Measurements from ENCODE around the gene ZPLD1. TPM values are rescaled to one million over a fixed set of nuclear protein-coding genes. Genes with fewer than 3 reads are reported as not detected.

Gene ZPLD1
- total RNA-seq, 2 donors from 2014 or later: 0.28 TPM; not detected in 1

GRCh38 chr3:102398176-102398575 lies 36.6 kb upstream of the ZPLD1 start:
- WGBS: 97% methylated on average over 1 of the region's 1 CpG
- DNase-seq (ENCODE audit: low spot score): no peak
- TF ChIP-seq POLR2A (IDR thresholded peaks at IDR 0.05): no peak
- TF ChIP-seq CTCF (IDR thresholded peaks at IDR 0.05): no peak
- no peak for TF ChIP-seq POLR2AphosphoS5 (IDR thresholded peaks at IDR 0.05)
- Histone ChIP-seq H3K4me3 (no peak overlapping the region), H3K27me3 (replicated peaks; ENCODE audit: insufficient read depth) (no peaks in the 10 kb centered on the region), H3K9me3 (no peaks in the 10 kb centered on the region), H3K4me1 (replicated peaks) (no peaks in the 10 kb centered on the region), H3K36me3 (no peaks in the 10 kb centered on the region), H3K27ac (no peak overlapping the region)
- intact Hi-C loops (cut with DNase I): no loop called here

- no peak for TF ChIP-seq POLR2A (IDR thresholded peaks at IDR 0.05)
- no peak for TF ChIP-seq CTCF (IDR thresholded peaks at IDR 0.05)
- H3K36me3 ChIP-seq: no peaks in the 10 kb centered on the region
- no peaks in the 10 kb centered on the region for H3K4me1 ChIP-seq (replicated peaks)
- 88% methylated on average over 5 of the region's 5 CpGs for WGBS
- H3K27ac ChIP-seq: no peak overlapping the region
- intact Hi-C loops (cut with DNase I): no loop called here
- H3K27me3 ChIP-seq (replicated peaks; ENCODE audit: insufficient read depth): no peaks in the 10 kb centered on the region
- no peak overlapping the region for H3K4me3 ChIP-seq
- no peak for DNase-seq (ENCODE audit: low spot score)
- H3K9me3 ChIP-seq: no peaks in the 10 kb centered on the region
Measured at GRCh38 chr3:102398666-102399065, 36.1 kb upstream of the ZPLD1 start.

- intact Hi-C loops (cut with DNase I): no loop called here
- Histone ChIP-seq H3K9me3 (no peaks in the 10 kb centered on the region), H3K4me3 (no peak overlapping the region), H3K27me3 (replicated peaks; ENCODE audit: insufficient read depth) (no peaks in the 10 kb centered on the region), H3K36me3 (no peaks in the 10 kb centered on the region), H3K4me1 (replicated peaks) (no peaks in the 10 kb centered on the region), H3K27ac (no peak overlapping the region)
- no peak for TF ChIP-seq CTCF (IDR thresholded peaks at IDR 0.05)
- no peak for TF ChIP-seq POLR2AphosphoS5 (IDR thresholded peaks at IDR 0.05)
- TF ChIP-seq POLR2A (IDR thresholded peaks at IDR 0.05): no peak
- WGBS: 92% methylated on average over 5 of the region's 5 CpGs
- DNase-seq (ENCODE audit: low spot score): no peak
Measured at GRCh38 chr3:102400142-102400541, 34.7 kb upstream of the ZPLD1 start.

GRCh38 chr3:102400766-102401165 lies 34.0 kb upstream of the ZPLD1 start:
- no peak for TF ChIP-seq POLR2A (IDR thresholded peaks at IDR 0.05)
- TF ChIP-seq POLR2AphosphoS5 (IDR thresholded peaks at IDR 0.05): no peak
- no peak for TF ChIP-seq CTCF (IDR thresholded peaks at IDR 0.05)
- no peaks in the 10 kb centered on the region for H3K9me3 ChIP-seq
- H3K27ac ChIP-seq: no peak overlapping the region
- 92% methylated on average over 2 of the region's 2 CpGs for WGBS
- no peak for DNase-seq (ENCODE audit: low spot score)
- H3K27me3 ChIP-seq (replicated peaks; ENCODE audit: insufficient read depth): no peaks in the 10 kb centered on the region
- no peaks in the 10 kb centered on the region for H3K4me1 ChIP-seq (replicated peaks)
- intact Hi-C loops (cut with DNase I): no loop called here
- H3K36me3 ChIP-seq: no peaks in the 10 kb centered on the region
- H3K4me3 ChIP-seq: no peak overlapping the region

GRCh38 chr3:102410616-102411015 lies 24.2 kb upstream of the ZPLD1 start:
- H3K9me3 ChIP-seq: no peaks in the 10 kb centered on the region
- no peaks in the 10 kb centered on the region for H3K4me1 ChIP-seq (replicated peaks)
- DNase-seq (ENCODE audit: low spot score): no peak
- no peak overlapping the region for H3K4me3 ChIP-seq
- no peaks in the 10 kb centered on the region for H3K36me3 ChIP-seq
- H3K27ac ChIP-seq: no peak overlapping the region
- intact Hi-C loops (cut with DNase I): no loop called here
- no peak for TF ChIP-seq POLR2A (IDR thresholded peaks at IDR 0.05)
- TF ChIP-seq CTCF (IDR thresholded peaks at IDR 0.05): no peak
- no peak for TF ChIP-seq POLR2AphosphoS5 (IDR thresholded peaks at IDR 0.05)
- no peaks in the 10 kb centered on the region for H3K27me3 ChIP-seq (replicated peaks; ENCODE audit: insufficient read depth)

Measured in prostate gland (tissue), 2 donors.